HepG2 (cell line): ENCODE data around the gene PLA1A. TPM values are rescaled to one million over a fixed set of nuclear protein-coding genes. Genes with fewer than 3 reads are reported as not detected.

Experiments
- ATAC-seq: fragments of 200-7000 bp; cut with Tn5 transposase; 3 replicates; pipeline ENCODE4 v1.9.1; 2020; ENCODE audit warnings: mild to moderate bottlenecking, moderate library complexity
- BruUV-seq: library from RNA; stranded (reverse); fragments of 400-500 nt; replicated peaks from 2 replicates; lab custom pipeline; 2021; lab: Mats Ljungman, UMichigan
- CTCF ChIA-PET: fragments of 300-600 bp; formaldehyde crosslinking; extraction: SDS; loops from one replicate; lab custom pipeline; 2021; ENCODE audit warnings: low total read pairs, inconsistent platforms, low intra/inter-chr PET ratio; lab: Yijun Ruan, JAX
- POLR2A ChIA-PET: fragments of 350-600 bp; sonication (Branson Sonifier 250); formaldehyde crosslinking; loops from one replicate; lab custom pipeline; 2020; ENCODE audit warnings: antibody characterized with exemption, inconsistent platforms; lab: Yijun Ruan, JAX
- DNase-seq: peaks from one replicate; pipeline ENCODE4 v3.0.0-alpha.2; 2015; ENCODE audit warnings: low spot score
- FAIRE-seq: peaks from 3 replicates; lab custom pipeline; 2011; peaks lifted over from hg19 to GRCh38; lab: Jason Lieb, UNC
- H2AFZ ChIP-seq: one replicate; pipeline ENCODE4 v1.6.1; 2011; ENCODE audit warnings: low read length, inconsistent platforms
- H3K27ac ChIP-seq: fragments of 300-600 bp; 3 replicates; pipeline ENCODE4 v1.8.0; 2011; ENCODE audit warnings: mixed run types, mild to moderate bottlenecking, mixed read lengths, low read length, inconsistent platforms; ENCODE audit not compliant: insufficient read depth; ENCODE audit errors: extremely low read length
- H3K27me3 ChIP-seq, 2 experiments: fragments of 200-600 bp in 1 of 2; 2 replicates in 1 of 2; 3 replicates in 1 of 2; pipeline versions ENCODE4 v1.6.0 to v1.8.0; 2011; ENCODE audit warnings: low read length in 2 of 2, mild to moderate bottlenecking in 2 of 2, moderate library complexity in 2 of 2, inconsistent platforms in 1 of 2; ENCODE audit not compliant: insufficient read depth in 2 of 2, control insufficient read depth in 1 of 2
- H3K36me3 ChIP-seq, 2 experiments: fragments of 200-600 bp in 1 of 2; replicated peaks in 1 of 2; 2 replicates in 1 of 2; 3 replicates in 1 of 2; pipeline versions ENCODE4 v1.5.1 to v1.8.0; 2011; ENCODE audit warnings: low read length in 2 of 2, inconsistent platforms in 1 of 2; ENCODE audit not compliant: insufficient read depth in 2 of 2, control insufficient read depth in 1 of 2
- H3K4me1 ChIP-seq: 2 replicates; pipeline ENCODE4 v1.5.1; 2012; ENCODE audit warnings: low read length, inconsistent platforms; ENCODE audit not compliant: insufficient read depth
- H3K4me2 ChIP-seq: 2 replicates; pipeline ENCODE4 v1.6.0; 2011; ENCODE audit warnings: low read depth, low read length, inconsistent platforms
- H3K4me3 ChIP-seq, 3 experiments: fragments of 200-600 bp in 1 of 3; sonication (generic), shearing (Covaris generic) in 1 of 3; replicated peaks in 1 of 3; 2 replicates each; pipeline ENCODE4 v1.5.1; 2011 to 2016; ENCODE audit warnings: low read length in 3 of 3, inconsistent platforms in 2 of 3, low read depth in 2 of 3, mild to moderate bottlenecking in 2 of 3, control low read depth in 1 of 3, mixed read lengths in 1 of 3; ENCODE audit not compliant: insufficient read depth in 1 of 3
- H3K79me2 ChIP-seq: one replicate; pipeline ENCODE4 v1.6.1; 2011; ENCODE audit warnings: low read length, inconsistent platforms; ENCODE audit not compliant: insufficient read depth
- H3K9ac ChIP-seq: 2 replicates; pipeline ENCODE4 v1.6.0; 2011; ENCODE audit warnings: mild to moderate bottlenecking, low read depth, low read length, inconsistent platforms; ENCODE audit not compliant: insufficient read depth
- H3K9me3 ChIP-seq: 2 replicates; pipeline ENCODE4 v1.5.1; 2012; ENCODE audit warnings: mild to moderate bottlenecking, low read length
- H4K20me1 ChIP-seq: 2 replicates; pipeline ENCODE4 v1.6.0; 2011; ENCODE audit warnings: inconsistent platforms, mild to moderate bottlenecking, low read length, moderate library complexity; ENCODE audit not compliant: insufficient read depth
- CTCF ChIP-seq: sonication (generic); formaldehyde crosslinking; IDR thresholded peaks from 2 replicates; pipeline ENCODE4 v1.5.0; 2020; ENCODE audit warnings: mild to moderate bottlenecking, missing genetic modification reagents, moderate library complexity
- FIP1L1 ChIP-seq: fragments of 200-400 bp; formaldehyde crosslinking; IDR thresholded peaks from 2 replicates; pipeline ENCODE4 v1.6.1; 2018; ENCODE audit warnings: low read depth, mild to moderate bottlenecking, low read length, moderate library complexity, borderline replicate concordance; ENCODE audit not compliant: insufficient read depth
- HHEX ChIP-seq: IDR thresholded peaks from 2 replicates; pipeline ENCODE4 v1.6.1; 2016; ENCODE audit warnings: control low read depth
- HOXD1 ChIP-seq: sonication (generic); formaldehyde crosslinking; IDR thresholded peaks from 2 replicates; pipeline ENCODE4 v1.5.0; 2020; ENCODE audit warnings: missing genetic modification reagents
- SP4 ChIP-seq: sonication (generic); formaldehyde crosslinking; IDR thresholded peaks from 2 replicates; pipeline ENCODE4 v1.8.1; 2023; ENCODE audit warnings: mild to moderate bottlenecking, missing genetic modification reagents
- ZMYM3 ChIP-seq: sonication (generic); formaldehyde crosslinking; IDR thresholded peaks from 2 replicates; pipeline ENCODE4 v1.5.1; 2020; ENCODE audit warnings: mild to moderate bottlenecking, missing genetic modification reagents
- ZNF282 ChIP-seq: fragments of 450-650 bp; IDR thresholded peaks from 2 replicates; pipeline ENCODE4 v1.6.1; 2018; ENCODE audit not compliant: partially characterized antibody
- ZNF292 ChIP-seq: sonication (generic); formaldehyde crosslinking; IDR thresholded peaks from 2 replicates; pipeline ENCODE4 v1.8.1; 2022; ENCODE audit warnings: mild to moderate bottlenecking, low read depth, missing genetic modification reagents, borderline replicate concordance
- ZNF530 ChIP-seq: sonication (generic); formaldehyde crosslinking; IDR thresholded peaks from 2 replicates; pipeline ENCODE4 v1.5.0; 2020; ENCODE audit warnings: low read depth, mild to moderate bottlenecking, missing genetic modification reagents
- ZNF549 ChIP-seq: sonication (generic); formaldehyde crosslinking; IDR thresholded peaks from 2 replicates; pipeline ENCODE4 v1.5.0; 2020; ENCODE audit warnings: missing genetic modification reagents
- ZNF850 ChIP-seq: sonication (generic); formaldehyde crosslinking; conservative IDR thresholded peaks from 2 replicates; pipeline ENCODE4 v1.9.0; 2021; ENCODE audit warnings: mild to moderate bottlenecking, missing genetic modification reagents
- WGBS: methylation state at CpG from one replicate; pipeline ENCODE4 v1.1.6; 2017; ENCODE audit warnings: low lambda C conversion rate; 5-methylcytosine and 5-hydroxymethylcytosine counted together
- in situ Hi-C: cut with HindIII; loops from 2 replicates; pipeline ENCODE4 v1.10.0; 2017; ENCODE audit warnings: low pct_unique_long_range_greater_than_20kb; ENCODE audit not compliant: extremely low pct_ligation_motif_present
- intact Hi-C: fragments of 100-400 bp; cut with micrococcal nuclease; formaldehyde crosslinking; loops from one replicate; pipeline ENCODE4 v1.10.0; 2022; ENCODE audit not compliant: unreplicated experiment
- polyA plus RNA-seq, 8 experiments: library from polyadenylated mRNA; depleted of rRNA in 3 of 8; stranded (reverse) in 7 of 8; unstranded in 1 of 8; fragments of >200 nt; fragmentation: Illumina TruSeq in 4 of 8; extraction: Trizol in 4 of 8; gene quantifications; 2 replicates each; pipeline versions ENCODE4 v1.2.1 to v1.2.3, GENCODE V29; 2011 to 2016; ENCODE audit warnings: low read depth in 4 of 8, missing spikeins in 1 of 8, mixed read lengths in 1 of 8; ENCODE audit not compliant: insufficient read depth in 1 of 8
- total RNA-seq, 5 experiments: library from RNA; depleted of rRNA; stranded (reverse); fragments of >200 nt; fragmentation: Illumina TruSeq; extraction: Trizol; gene quantifications; 2 replicates each; pipeline ENCODE4 v1.2.3, GENCODE V29; 2016; ENCODE audit warnings: low read depth in 1 of 5

The PLA1A gene
- total and polyA plus RNA-seq, 2 of the 13 experiments (the other 11 are each of a cell fraction or from before 2014, with no cell fraction given): 0.11 to 0.18 TPM

- in situ Hi-C loops (no loop called here), intact Hi-C loops (no loop called here)
- FAIRE-seq (no peak), DNase-seq (no peak), ATAC-seq (no peak)
- Histone ChIP-seq H3K4me2 (no peak overlapping the region), H3K36me3 (no peaks in the 10 kb centered on the region), H3K27me3 (no peaks in the 10 kb centered on the region; a peak in 1 of 5 replicates), H4K20me1 (no peaks in the 10 kb centered on the region), H2AFZ (no peak overlapping the region), H3K4me3 (no peak overlapping the region), H3K27ac (no peak overlapping the region), H3K9me3 (no peaks in the 10 kb centered on the region), H3K9ac (no peak overlapping the region), H3K79me2 (no peaks in the 10 kb centered on the region), H3K4me1 (no peaks in the 10 kb centered on the region)
- TF ChIP-seq HOXD1 (CRISPR knock-in tag) (no peak), ZNF282 (no peak), ZNF292 (no peak), HHEX (CRISPR knock-in tag) (no peak), SP4 (CRISPR knock-in tag) (no peak), ZNF549 (CRISPR knock-in tag) (no peak), FIP1L1 (no peak), ZNF850 (CRISPR knock-in tag) (no peak), ZMYM3 (CRISPR knock-in tag) (no peak)
- ChIA-PET POLR2A (no interaction called here), CTCF (no interaction called here)
- 0% methylated on average over 3 of the region's 3 CpGs for WGBS
- no TSS peak for BruUV-seq
Measured at GRCh38 chr3:119548341-119548740, 49.3 kb upstream of the PLA1A start.

- H3K27ac ChIP-seq: no peak overlapping the region
- H3K9me3 ChIP-seq: no peaks in the 10 kb centered on the region
- H3K4me2 ChIP-seq: no peak overlapping the region
- no peaks in the 10 kb centered on the region for H4K20me1 ChIP-seq
- ChIA-PET POLR2A (no interaction called here), CTCF (no interaction called here)
- H3K36me3 ChIP-seq: no peaks in the 10 kb centered on the region
- 38% methylated on average over 9 of the region's 9 CpGs for WGBS
- H3K27me3 ChIP-seq: peaks cover 0 to 6% of the 10 kb centered on the region in 2 experiments; a peak in 2 of 5 replicates
- BruUV-seq: no TSS peak
- in situ Hi-C loops: no loop called here
- no peaks in the 10 kb centered on the region for H3K4me1 ChIP-seq
- TF ChIP-seq ZNF530 (CRISPR knock-in tag) (no peak), CTCF (CRISPR knock-in tag) (0 out of 2 replicates have a peak, but pooled peaks have one; percentile 5)
- H2AFZ ChIP-seq: no peak overlapping the region
- intact Hi-C loops: no loop called here
- no peak for ATAC-seq
- no peak for FAIRE-seq
- no peaks in the 10 kb centered on the region for H3K79me2 ChIP-seq
- H3K4me3 ChIP-seq: no peak overlapping the region
- H3K9ac ChIP-seq: no peak overlapping the region
- DNase-seq: no peak
Measured at GRCh38 chr3:119550192-119550910, 47.3 kb upstream of the PLA1A start.
